H9 (cell line): ENCODE data around the gene MAGI1. TPM values are rescaled to one million over a fixed set of nuclear protein-coding genes. Genes with fewer than 3 reads are reported as not detected.

Experiments
- DNase-seq: peaks from one replicate; pipeline ENCODE4 v3.0.0-alpha.2; 2017
- H2AFZ ChIP-seq: one replicate; pipeline ENCODE4 v1.6.1; 2013; ENCODE audit warnings: mild to moderate bottlenecking, low read length, control low read depth, moderate library complexity
- H2AK5ac ChIP-seq: 2 replicates; pipeline ENCODE4 v1.6.1; 2013; ENCODE audit warnings: low read length, control low read depth, mixed read lengths; ENCODE audit not compliant: insufficient read length
- H2BK120ac ChIP-seq: one replicate; pipeline ENCODE4 v1.6.1; 2013; ENCODE audit warnings: low read depth, mild to moderate bottlenecking, low read length, control low read depth, inconsistent platforms; ENCODE audit not compliant: poor library complexity, severe bottlenecking
- H2BK12ac ChIP-seq: 2 replicates; pipeline ENCODE4 v1.6.1; 2013; ENCODE audit warnings: low read length, control low read depth, mixed read lengths, low read depth; ENCODE audit not compliant: insufficient read length
- H2BK15ac ChIP-seq: 2 replicates; pipeline ENCODE4 v1.6.1; 2013; ENCODE audit warnings: low read depth, low read length, control low read depth
- H2BK20ac ChIP-seq: one replicate; pipeline ENCODE4 v1.6.1; 2013; ENCODE audit warnings: low read depth, mild to moderate bottlenecking, low read length, control low read depth, inconsistent platforms; ENCODE audit not compliant: poor library complexity, severe bottlenecking
- H2BK5ac ChIP-seq: 2 replicates; pipeline ENCODE4 v1.6.1; 2013; ENCODE audit warnings: low read length, control low read depth, mixed read lengths; ENCODE audit not compliant: insufficient read length
- H3K14ac ChIP-seq: 2 replicates; pipeline ENCODE4 v1.6.1; 2013; ENCODE audit warnings: low read length, control low read depth; ENCODE audit not compliant: insufficient read depth
- H3K18ac ChIP-seq: 2 replicates; pipeline ENCODE4 v1.6.1; 2013; ENCODE audit warnings: low read depth, mild to moderate bottlenecking, mixed read lengths, low read length, control low read depth; ENCODE audit not compliant: insufficient read length
- H3K23ac ChIP-seq: 2 replicates; pipeline ENCODE4 v1.6.1; 2013; ENCODE audit warnings: low read length, control low read depth, mixed read lengths, low read depth; ENCODE audit not compliant: insufficient read length
- H3K23me2 ChIP-seq: 2 replicates; pipeline ENCODE4 v1.6.1; 2013; ENCODE audit warnings: low read depth, mild to moderate bottlenecking, mixed read lengths, low read length, control low read depth; ENCODE audit not compliant: insufficient read length, poor library complexity, severe bottlenecking
- H3K27ac ChIP-seq: 2 replicates; pipeline ENCODE4 v1.5.1; 2013; ENCODE audit warnings: low read length, control low read depth, mixed read lengths, low read depth; ENCODE audit not compliant: insufficient read length
- H3K27me3 ChIP-seq: 2 replicates; pipeline ENCODE4 v1.6.1; 2013; ENCODE audit warnings: low read length, control low read depth, inconsistent platforms; ENCODE audit not compliant: insufficient read depth
- H3K4ac ChIP-seq: 2 replicates; pipeline ENCODE4 v1.6.1; 2013; ENCODE audit warnings: low read depth, mild to moderate bottlenecking, control low read depth, inconsistent platforms, low read length, moderate library complexity
- H3K4me1 ChIP-seq: 2 replicates; pipeline ENCODE4 v1.6.1; 2013; ENCODE audit warnings: low read length, control low read depth, inconsistent platforms; ENCODE audit not compliant: insufficient read depth
- H3K4me2 ChIP-seq: 2 replicates; pipeline ENCODE4 v1.6.1; 2013; ENCODE audit warnings: low read length, control low read depth, mixed read lengths; ENCODE audit not compliant: insufficient read length, insufficient read depth
- H3K56ac ChIP-seq: 2 replicates; pipeline ENCODE4 v1.6.1; 2013; ENCODE audit warnings: low read depth, mild to moderate bottlenecking, mixed read lengths, low read length, control low read depth; ENCODE audit not compliant: insufficient read length
- H3K79me1 ChIP-seq: 2 replicates; pipeline ENCODE4 v1.6.1; 2013; ENCODE audit warnings: low read depth, mild to moderate bottlenecking, moderate library complexity, low read length, control low read depth, inconsistent platforms; ENCODE audit not compliant: insufficient read depth, poor library complexity, severe bottlenecking
- H3K79me2 ChIP-seq: 2 replicates; pipeline ENCODE4 v1.6.1; 2013; ENCODE audit warnings: low read length, control low read depth, inconsistent platforms; ENCODE audit not compliant: insufficient read depth
- H3K9ac ChIP-seq: 2 replicates; pipeline ENCODE4 v1.6.1; 2013; ENCODE audit warnings: low read length, control low read depth, mixed read lengths; ENCODE audit not compliant: insufficient read length; ENCODE audit errors: extremely low read depth
- H3K9me3 ChIP-seq: one replicate; pipeline ENCODE4 v1.6.1; 2013; ENCODE audit warnings: low read depth, low read length, inconsistent platforms; ENCODE audit not compliant: control insufficient read depth
- H3T11ph ChIP-seq: one replicate; pipeline ENCODE4 v1.6.1; 2013; ENCODE audit warnings: mild to moderate bottlenecking, low read length, control low read depth, inconsistent platforms
- H4K20me1 ChIP-seq: one replicate; pipeline ENCODE4 v1.6.1; 2013; ENCODE audit not compliant: control insufficient read depth, insufficient read length, insufficient read depth
- H4K5ac ChIP-seq: 2 replicates; pipeline ENCODE4 v1.6.1; 2013; ENCODE audit warnings: low read depth, mild to moderate bottlenecking, mixed read lengths, low read length, control low read depth; ENCODE audit not compliant: insufficient read length
- H4K8ac ChIP-seq: replicated peaks from 2 replicates; pipeline ENCODE4 v1.6.1; 2013; ENCODE audit warnings: low read length, control low read depth, mixed read lengths, low read depth; ENCODE audit not compliant: insufficient read length
- H4K91ac ChIP-seq: 2 replicates; pipeline ENCODE4 v1.6.1; 2013; ENCODE audit warnings: low read depth, mild to moderate bottlenecking, moderate library complexity, mixed read lengths, low read length, control low read depth; ENCODE audit not compliant: insufficient read length
- H3K27ac Mint-ChIP-seq, 3 experiments: 2 replicates in 2 of 3; 3 replicates in 1 of 3; pipeline ENCODE4 v1.8.0; 2020 to 2021; ENCODE audit warnings: mixed read lengths in 3 of 3, mild to moderate bottlenecking in 1 of 3, moderate library complexity in 1 of 3
- H3K27me3 Mint-ChIP-seq: 2 replicates; pipeline ENCODE4 v1.8.0; 2021; ENCODE audit warnings: low read depth, mild to moderate bottlenecking, moderate library complexity, mixed read lengths
- H3K36me3 Mint-ChIP-seq, 3 experiments: 2 replicates in 2 of 3; 3 replicates in 1 of 3; pipeline ENCODE4 v1.8.0; 2020 to 2021; ENCODE audit warnings: low read depth in 3 of 3, mixed read lengths in 3 of 3; ENCODE audit not compliant: insufficient read depth in 1 of 3
- H3K4me1 Mint-ChIP-seq, 2 experiments: 2 replicates each; pipeline ENCODE4 v1.8.0; 2020; ENCODE audit warnings: mixed read lengths in 2 of 2
- H3K4me3 Mint-ChIP-seq, 2 experiments: 2 replicates in 1 of 2; 3 replicates in 1 of 2; pipeline ENCODE4 v1.8.0; 2020 to 2021; ENCODE audit warnings: mild to moderate bottlenecking in 2 of 2, mixed read lengths in 2 of 2, moderate library complexity in 1 of 2
- H3K9me3 Mint-ChIP-seq, 2 experiments: 2 replicates in 1 of 2; 3 replicates in 1 of 2; pipeline ENCODE4 v1.8.0; 2020; ENCODE audit warnings: mild to moderate bottlenecking in 2 of 2, mixed read lengths in 2 of 2, moderate library complexity in 1 of 2
- WGBS: extraction: QIAGEN DNeasy Blood & Tissue Kit; methylation state at CpG from one replicate; pipeline ENCODE4 v1.1.7; 2013; ENCODE audit warnings: missing lambda C conversion rate, low lambda C conversion rate, mixed read lengths; ENCODE audit not compliant: insufficient read length; ENCODE audit errors: extremely low coverage; 5-methylcytosine and 5-hydroxymethylcytosine counted together
- total RNA-seq: library from RNA; stranded (reverse); gene quantifications from 2 replicates; pipeline ENCODE4 v1.2.1, GENCODE V29; 2021
- TF ChIP-seq, protein P1 (sequence below): fragments of 200-600 bp; sonication (generic); conservative IDR thresholded peaks from 3 replicates; pipeline ENCODE4 v1.8.0; 2021; ENCODE audit warnings: antibody characterized with exemption, mild to moderate bottlenecking

Gene MAGI1
- total RNA-seq, 1 experiment from 2014 or later, result 65.7 TPM

- Histone ChIP-seq H3K79me1 (peaks cover 4% of the 10 kb centered on the region), H3K23ac (no peak overlapping the region), H3K14ac (no peak overlapping the region), H2AFZ (no peak overlapping the region), H3K27ac (peak overlapping the region; percentile 11), H2BK120ac (no peak overlapping the region), H2BK15ac (no peak overlapping the region), H4K8ac (no peak overlapping the region), H4K91ac (no peak overlapping the region), H2BK12ac (no peak overlapping the region), H2AK5ac (no peak overlapping the region), H3K56ac (no peak overlapping the region), H3K27me3 (no peaks in the 10 kb centered on the region), H2BK5ac (no peak overlapping the region), H3K23me2 (no peaks in the 10 kb centered on the region), H3K4me1 (peaks cover 20% of the 10 kb centered on the region), H3K4ac (no peak overlapping the region), H3K18ac (no peak overlapping the region), H3T11ph (no peak overlapping the region), H3K79me2 (no peaks in the 10 kb centered on the region), H4K20me1 (no peaks in the 10 kb centered on the region), H3K9ac (no peak overlapping the region), H3K4me2 (peak overlapping the region; percentile 22), H2BK20ac (no peak overlapping the region), H4K5ac (no peak overlapping the region), H3K9me3 (no peaks in the 10 kb centered on the region)
- H3K4me3 Mint-ChIP-seq, result peak overlapping the region in 1 of 2 experiments; percentile 19; a peak in 3 of 5 replicates
- H3K9me3 Mint-ChIP-seq, result no peaks in the 10 kb centered on the region
- H3K27me3 Mint-ChIP-seq, result no peaks in the 10 kb centered on the region
- TF ChIP-seq, protein P1, sequence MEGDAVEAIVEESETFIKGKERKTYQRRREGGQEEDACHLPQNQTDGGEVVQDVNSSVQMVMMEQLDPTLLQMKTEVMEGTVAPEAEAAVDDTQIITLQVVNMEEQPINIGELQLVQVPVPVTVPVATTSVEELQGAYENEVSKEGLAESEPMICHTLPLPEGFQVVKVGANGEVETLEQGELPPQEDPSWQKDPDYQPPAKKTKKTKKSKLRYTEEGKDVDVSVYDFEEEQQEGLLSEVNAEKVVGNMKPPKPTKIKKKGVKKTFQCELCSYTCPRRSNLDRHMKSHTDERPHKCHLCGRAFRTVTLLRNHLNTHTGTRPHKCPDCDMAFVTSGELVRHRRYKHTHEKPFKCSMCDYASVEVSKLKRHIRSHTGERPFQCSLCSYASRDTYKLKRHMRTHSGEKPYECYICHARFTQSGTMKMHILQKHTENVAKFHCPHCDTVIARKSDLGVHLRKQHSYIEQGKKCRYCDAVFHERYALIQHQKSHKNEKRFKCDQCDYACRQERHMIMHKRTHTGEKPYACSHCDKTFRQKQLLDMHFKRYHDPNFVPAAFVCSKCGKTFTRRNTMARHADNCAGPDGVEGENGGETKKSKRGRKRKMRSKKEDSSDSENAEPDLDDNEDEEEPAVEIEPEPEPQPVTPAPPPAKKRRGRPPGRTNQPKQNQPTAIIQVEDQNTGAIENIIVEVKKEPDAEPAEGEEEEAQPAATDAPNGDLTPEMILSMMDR, result no peak
- DNase-seq, result peak; percentile 29
- peak overlapping the region; percentile 35 to 92 (median 89) for H3K27ac Mint-ChIP-seq
- WGBS, result no CpG with 5 or more reads among the region's 9 CpGs
- peaks cover 46 to 48% of the 10 kb centered on the region in 2 experiments for H3K4me1 Mint-ChIP-seq
- H3K36me3 Mint-ChIP-seq, result no peaks in the 10 kb centered on the region
Observed at GRCh38 chr3:65761446-65762234, 277.1 kb downstream of the MAGI1 start.
